Activated CD4-positive, alpha-beta memory T cell treated with anti-CD3 and anti-CD28 coated beads, Interleukin-2, amount 10 ng/mL, durations not matched to agents 7 days and 5 days (primary cell): ENCODE measurements around the gene CCDC121. TPM values are rescaled to one million over a fixed set of nuclear protein-coding genes. Genes with fewer than 3 reads are reported as not detected.
A peak's percentile ranks its signal among the peaks of the same experiment; 100 is the strongest.
"Not testable (repeated sequence)": the region's sequence is repeated elsewhere in the genome, so short reads cannot be mapped to it uniquely, and the experiment has no call there.

ENCODE experiments used
- CTCF ChIA-PET: fragments of 350-600 bp; sonication (Branson Sonifier 250); formaldehyde crosslinking; loops from one replicate; lab custom pipeline; 2021; ENCODE audit warnings: antibody characterized with exemption, inconsistent platforms; lab: Charles Lee
- POLR2A ChIA-PET: fragments of 350-600 bp; sonication (Branson Sonifier 250); formaldehyde crosslinking; loops from one replicate; lab custom pipeline; 2021; ENCODE audit warnings: antibody characterized with exemption; lab: Charles Lee
- DNase-seq: peaks from one replicate; pipeline ENCODE4 v3.0.0-alpha.2; 2020
- H3K27ac Mint-ChIP-seq: one replicate; pipeline ENCODE4 v1.8.0; 2021; ENCODE audit warnings: mild to moderate bottlenecking, mixed read lengths
- H3K27me3 Mint-ChIP-seq: one replicate; pipeline ENCODE4 v1.8.0; 2021; ENCODE audit warnings: mixed read lengths
- H3K36me3 Mint-ChIP-seq: one replicate; pipeline ENCODE4 v1.8.0; 2021; ENCODE audit warnings: low read depth, mixed read lengths
- H3K4me1 Mint-ChIP-seq: one replicate; pipeline ENCODE4 v1.8.0; 2021; ENCODE audit warnings: mixed read lengths
- H3K4me3 Mint-ChIP-seq: one replicate; pipeline ENCODE4 v1.8.0; 2021; ENCODE audit warnings: mild to moderate bottlenecking, mixed read lengths
- H3K9me3 Mint-ChIP-seq: one replicate; pipeline ENCODE4 v1.8.0; 2021; ENCODE audit warnings: mixed read lengths
- total RNA-seq, 2 experiments: library from RNA; stranded (reverse); gene quantifications; one replicate each; pipeline ENCODE4 v1.2.3, GENCODE V29; 2021

The CCDC121 gene
- total RNA-seq, 2 experiments from 2014 or later, result 0.78 to 0.90 TPM

DNA sequence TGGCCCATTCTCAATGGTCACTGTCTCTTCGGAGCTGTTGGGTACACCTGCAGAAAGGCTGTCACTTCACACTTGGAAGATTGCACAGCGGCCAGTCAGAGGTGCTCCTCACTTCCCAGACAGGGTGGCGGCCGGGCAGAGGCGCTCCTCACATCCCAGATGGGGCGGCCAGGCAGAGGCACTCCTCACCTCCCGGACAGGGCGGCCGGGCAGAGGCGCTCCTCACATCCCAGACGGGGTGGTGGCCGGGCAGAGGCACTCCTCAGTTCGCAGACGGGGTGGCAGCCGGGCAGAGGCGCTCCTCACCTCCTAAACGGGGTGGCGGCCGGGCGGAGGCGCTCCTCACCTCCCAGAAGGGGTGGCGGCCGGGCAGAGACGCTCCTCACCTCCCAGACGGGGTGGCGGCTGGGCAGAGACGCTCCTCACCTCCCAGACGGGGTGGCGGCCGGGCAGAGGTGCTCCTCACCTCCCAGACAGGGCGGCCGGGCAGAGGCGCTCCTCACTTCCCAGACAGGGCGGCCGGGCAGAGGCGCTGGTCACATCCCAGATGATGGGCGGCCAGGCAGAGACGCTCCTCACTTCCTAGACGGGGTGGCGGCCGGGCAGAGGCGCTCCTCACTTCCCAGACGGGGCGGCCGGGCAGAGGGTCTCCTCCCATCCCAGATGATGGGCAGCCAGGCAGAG is 34.6 kb downstream of the CCDC121 start:
- POLR2A ChIA-PET, H3K27ac Mint-ChIP-seq, H3K27me3 Mint-ChIP-seq, DNase-seq, H3K4me3 Mint-ChIP-seq, CTCF ChIA-PET: not testable (repeated sequence)
- Mint-ChIP-seq H3K9me3 (peaks cover 43% of the 10 kb centered on the region), H3K4me1 (peaks cover 42% of the 10 kb centered on the region), H3K36me3 (peaks cover 77% of the 10 kb centered on the region)

DNA sequence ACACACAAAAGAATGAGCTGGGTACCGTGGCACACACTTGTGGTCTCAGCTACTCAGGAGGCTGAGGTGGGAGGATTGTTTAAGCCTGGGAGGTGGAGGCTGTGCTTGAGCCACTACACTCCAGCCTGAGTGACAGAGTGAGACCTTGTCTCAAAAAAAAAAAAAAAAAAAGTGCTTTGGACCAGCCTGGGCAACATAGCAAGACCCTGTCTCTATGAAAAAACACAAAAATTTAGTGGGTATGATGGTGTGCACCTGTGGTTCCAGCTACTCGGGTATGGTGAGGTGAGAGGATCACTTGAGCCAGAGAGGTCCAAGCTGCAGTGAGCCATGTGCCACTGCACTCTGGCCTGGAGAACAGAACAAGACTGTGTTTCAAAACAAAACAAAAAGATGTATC is 35.6 kb downstream of the CCDC121 start:
- Mint-ChIP-seq H3K36me3 (peaks cover 72% of the 10 kb centered on the region), H3K9me3 (peaks cover 43% of the 10 kb centered on the region), H3K27me3 (no peaks in the 10 kb centered on the region), H3K4me1 (peaks cover 38% of the 10 kb centered on the region), H3K27ac (no peak overlapping the region), H3K4me3 (no peak overlapping the region)
- DNase-seq, result no peak
- ChIA-PET POLR2A (no interaction called here), CTCF (interaction anchor here (0.7 kb wide), 1 partner anchor 21 kb away, joined by 4 read pairs; no protein-coding TSS in a partner anchor)

DNA sequence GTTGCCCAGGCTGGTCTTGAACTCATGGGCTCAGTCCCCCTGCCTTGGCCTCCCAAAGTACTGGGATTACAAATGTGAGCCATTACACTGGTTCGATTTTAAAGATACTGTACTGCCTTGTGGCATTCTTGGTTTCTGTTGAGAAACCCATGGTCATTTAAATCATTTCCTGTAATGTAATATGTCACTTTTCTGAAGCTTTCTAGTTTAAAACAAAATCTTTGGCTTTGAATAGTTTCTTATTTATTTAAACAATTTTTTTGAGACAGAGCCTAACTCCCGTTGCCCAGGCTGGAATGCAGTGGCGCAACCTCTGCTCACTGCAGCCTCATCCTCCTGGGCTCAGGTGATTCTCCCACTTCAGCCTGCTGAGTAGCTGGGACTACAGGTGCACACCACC is 37.1 kb downstream of the CCDC121 start:
- POLR2A ChIA-PET, result no interaction called here
- Mint-ChIP-seq H3K36me3 (peaks cover 71% of the 10 kb centered on the region), H3K27ac (no peak overlapping the region), H3K27me3 (no peaks in the 10 kb centered on the region), H3K9me3 (peaks cover 39% of the 10 kb centered on the region), H3K4me1 (peaks cover 39% of the 10 kb centered on the region), H3K4me3 (no peak overlapping the region)
- CTCF ChIA-PET, result interaction anchor here (0.6 to 1.2 kb wide), 2 partner anchors 30 to 89 kb away, joined by 4 read pairs; no protein-coding TSS in a partner anchor
- no peak for DNase-seq

DNA sequence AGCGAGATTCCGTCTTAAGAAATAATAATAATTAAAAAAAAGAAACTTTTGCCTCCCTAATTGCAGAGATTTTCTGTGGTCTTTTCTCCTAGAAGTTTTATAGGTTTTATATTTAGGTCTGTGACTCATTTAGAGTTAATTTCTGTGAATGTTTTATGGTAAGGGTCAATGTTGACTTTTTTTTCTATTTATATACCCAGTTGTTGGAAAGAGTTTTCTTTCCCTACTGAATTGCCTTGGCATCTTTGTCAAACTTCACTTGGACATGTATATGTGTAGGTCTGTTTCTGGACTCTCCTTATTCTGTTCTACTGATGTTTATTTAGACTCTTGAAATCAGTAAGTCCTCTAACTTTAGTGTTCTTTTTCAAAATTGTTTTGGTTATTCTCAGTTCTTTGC is 40.5 kb downstream of the CCDC121 start:
- H3K27me3 Mint-ChIP-seq, result no peaks in the 10 kb centered on the region
- peaks cover 63% of the 10 kb centered on the region for H3K4me1 Mint-ChIP-seq
- ChIA-PET CTCF (no interaction called here), POLR2A (no interaction called here)
- H3K4me3 Mint-ChIP-seq, result no peak overlapping the region
- H3K27ac Mint-ChIP-seq, result no peak overlapping the region
- H3K9me3 Mint-ChIP-seq, result peaks cover 17% of the 10 kb centered on the region
- DNase-seq, result no peak
- peaks cover 67% of the 10 kb centered on the region for H3K36me3 Mint-ChIP-seq

DNA sequence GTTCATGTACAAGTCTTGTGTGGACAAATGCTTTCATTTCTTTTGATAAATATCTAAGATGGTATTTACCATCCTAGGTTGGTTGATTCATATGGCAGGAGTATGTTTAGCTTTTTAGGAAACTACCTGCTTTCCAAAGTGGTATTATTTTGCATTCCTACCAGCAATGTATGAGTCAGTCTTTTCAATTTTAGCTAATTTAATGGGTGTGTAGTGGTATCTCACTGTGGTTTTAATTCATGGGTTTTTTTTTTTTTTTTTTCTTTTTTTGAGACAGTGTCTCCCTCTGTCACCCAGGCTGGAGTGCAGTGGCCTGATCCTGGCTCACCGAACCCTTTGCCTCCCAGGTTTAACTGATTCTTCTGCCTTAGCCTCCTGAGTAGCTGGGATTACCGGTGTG is 41.8 kb downstream of the CCDC121 start:
- H3K4me1 Mint-ChIP-seq, result peaks cover 70% of the 10 kb centered on the region
- CTCF ChIA-PET, result interaction anchor here (0.7 to 1.0 kb wide), 2 partner anchors 13 to 41 kb away, joined by 3 read pairs; no protein-coding TSS in a partner anchor
- peak overlapping the region; percentile 26 for H3K27ac Mint-ChIP-seq
- POLR2A ChIA-PET, result interaction anchor here (0.7 kb wide), 1 partner anchor 14 kb away, joined by 4 read pairs; no protein-coding TSS in a partner anchor
- no peaks in the 10 kb centered on the region for H3K27me3 Mint-ChIP-seq
- no peak overlapping the region for H3K4me3 Mint-ChIP-seq
- peaks cover 67% of the 10 kb centered on the region for H3K36me3 Mint-ChIP-seq
- H3K9me3 Mint-ChIP-seq, result peaks cover 16% of the 10 kb centered on the region
- no peak for DNase-seq

DNA sequence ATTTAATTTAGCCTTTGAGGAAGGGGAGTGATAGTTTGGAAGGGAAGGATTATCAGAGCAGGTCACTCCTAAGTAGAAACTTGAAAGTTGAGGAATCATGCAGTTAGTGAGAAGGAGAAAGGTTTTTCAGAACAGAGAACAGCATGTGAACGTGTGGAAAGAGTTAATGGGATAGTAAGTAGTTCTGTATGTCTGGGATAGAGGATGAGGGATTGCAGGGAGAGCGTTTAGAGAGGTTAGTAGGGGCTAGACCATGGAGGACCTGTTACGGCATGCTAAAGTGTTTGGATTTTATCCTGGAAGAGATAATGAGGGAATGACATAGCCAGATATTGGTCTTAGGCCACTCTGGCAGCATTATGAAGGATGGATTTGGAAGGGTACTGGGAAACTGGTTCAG is 44.2 kb downstream of the CCDC121 start:
- CTCF ChIA-PET, result interaction anchor here (1.2 kb wide), 1 partner anchor 281 kb away, joined by 3 read pairs; no protein-coding TSS in a partner anchor
- Mint-ChIP-seq H3K27me3 (no peaks in the 10 kb centered on the region), H3K9me3 (peaks cover 3% of the 10 kb centered on the region), H3K4me3 (peak overlapping the region; percentile 99), H3K4me1 (peaks cover 58% of the 10 kb centered on the region), H3K36me3 (peaks cover 49% of the 10 kb centered on the region), H3K27ac (peak overlapping the region; percentile 91)
- POLR2A ChIA-PET, result interaction anchor here (0.9 to 1.3 kb wide), 3 partner anchors 53 to 79 kb away, joined by 3 read pairs; partner anchors contain the start of gene SUPT7L
- DNase-seq, result no peak

DNA sequence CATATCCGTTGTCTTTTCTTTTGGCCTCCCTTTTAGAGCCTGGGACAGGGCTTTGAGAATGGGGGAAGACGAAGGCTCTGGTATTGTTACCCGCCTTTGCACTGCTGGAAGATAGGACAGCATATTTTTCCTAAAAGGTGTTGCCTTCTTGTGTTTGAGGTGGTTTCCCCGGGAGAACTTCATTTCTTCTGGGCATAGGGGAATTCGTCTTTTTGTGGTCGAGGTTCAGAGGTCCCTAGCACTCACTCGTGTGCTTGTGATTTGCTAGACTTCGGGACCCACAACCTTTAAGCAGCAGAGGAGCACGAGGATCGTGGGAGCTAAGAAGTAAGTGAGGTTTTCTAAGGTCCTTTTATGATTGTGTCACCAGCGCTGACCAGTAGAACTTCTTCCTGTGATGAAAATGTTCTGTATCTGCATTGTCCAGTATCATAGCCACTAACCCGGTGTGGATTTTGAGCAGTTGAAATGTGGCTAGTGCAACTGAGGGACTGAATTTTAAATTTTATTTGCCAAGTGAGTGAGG is 45.4 kb downstream of the CCDC121 start:
- no peak for DNase-seq
- Mint-ChIP-seq H3K36me3 (peaks cover 45% of the 10 kb centered on the region), H3K4me3 (peak overlapping the region; percentile 99), H3K9me3 (no peaks in the 10 kb centered on the region), H3K4me1 (peaks cover 55% of the 10 kb centered on the region), H3K27me3 (peaks cover 5% of the 10 kb centered on the region), H3K27ac (peak overlapping the region; percentile 91)
- POLR2A ChIA-PET, result interaction anchor here (0.6 to 2.2 kb wide), 5 partner anchors 11 to 155 kb away, joined by 3 to 17 read pairs (median 5); partner anchors contain the start of genes CCDC121, GPN1 and NRBP1
- CTCF ChIA-PET, result interaction anchor here (0.8 kb wide), 1 partner anchor 100 kb away, joined by 6 read pairs; no protein-coding TSS in a partner anchor

DNA sequence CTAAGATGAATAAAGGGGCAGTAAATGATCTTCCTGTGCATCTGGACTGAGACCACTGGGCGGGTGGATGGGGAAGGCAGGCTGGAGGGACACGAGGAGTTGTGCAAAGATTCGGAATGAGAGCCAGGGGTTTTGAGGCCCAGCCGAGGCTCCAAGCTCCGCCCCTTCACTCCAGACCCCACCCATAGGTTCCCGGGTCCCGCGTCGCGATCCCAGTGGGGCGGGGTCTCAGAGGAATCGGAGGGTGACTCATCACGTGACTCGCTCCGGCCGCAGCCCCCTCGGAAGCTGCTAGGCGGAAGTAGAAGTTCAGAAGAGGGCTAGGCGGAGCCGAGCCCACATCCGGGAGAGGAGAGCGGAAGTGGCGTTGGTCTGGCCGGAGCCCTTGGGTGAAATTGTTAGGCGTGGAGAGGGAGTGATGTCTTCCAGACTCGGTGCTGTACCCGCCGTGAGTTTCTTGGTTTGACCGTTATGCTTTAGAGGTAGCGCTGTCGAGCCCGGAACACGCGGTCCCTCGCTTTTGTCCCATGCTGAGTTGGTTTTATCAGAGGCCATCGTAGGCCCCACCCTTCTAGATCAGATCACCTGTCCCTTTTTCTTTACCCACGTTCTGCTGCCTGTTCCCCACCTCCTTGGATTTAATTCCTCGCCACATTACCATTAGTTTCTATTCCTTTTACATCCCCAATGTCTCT is 46.0 kb downstream of the CCDC121 start, which contains the start of gene ZNF512:
Gene ZNF512, plus strand, starts transcription at position 348 of the 695 bp plus-strand sequence. Its CDS starts 71 bp downstream, at position 419.
- Mint-ChIP-seq H3K27ac (peak within 1 kb of the TSS; percentile 91), H3K27me3 (peaks cover 7% of the 10 kb centered on the region), H3K9me3 (no peaks in the 10 kb centered on the region), H3K4me3 (peak within 1 kb of the TSS; percentile 99), H3K36me3 (peaks cover 39% of the 10 kb centered on the region), H3K4me1 (peaks cover 49% of the 10 kb centered on the region)
- ChIA-PET CTCF (no interaction called here), POLR2A (interaction anchor here (0.7 to 2.2 kb wide), 8 partner anchors 8 to 261 kb away, joined by 3 to 17 read pairs (median 4); partner anchors contain the start of genes CCDC121, GPN1, NRBP1 and SLC4A1AP)
- DNase-seq, result peak; percentile 89

DNA sequence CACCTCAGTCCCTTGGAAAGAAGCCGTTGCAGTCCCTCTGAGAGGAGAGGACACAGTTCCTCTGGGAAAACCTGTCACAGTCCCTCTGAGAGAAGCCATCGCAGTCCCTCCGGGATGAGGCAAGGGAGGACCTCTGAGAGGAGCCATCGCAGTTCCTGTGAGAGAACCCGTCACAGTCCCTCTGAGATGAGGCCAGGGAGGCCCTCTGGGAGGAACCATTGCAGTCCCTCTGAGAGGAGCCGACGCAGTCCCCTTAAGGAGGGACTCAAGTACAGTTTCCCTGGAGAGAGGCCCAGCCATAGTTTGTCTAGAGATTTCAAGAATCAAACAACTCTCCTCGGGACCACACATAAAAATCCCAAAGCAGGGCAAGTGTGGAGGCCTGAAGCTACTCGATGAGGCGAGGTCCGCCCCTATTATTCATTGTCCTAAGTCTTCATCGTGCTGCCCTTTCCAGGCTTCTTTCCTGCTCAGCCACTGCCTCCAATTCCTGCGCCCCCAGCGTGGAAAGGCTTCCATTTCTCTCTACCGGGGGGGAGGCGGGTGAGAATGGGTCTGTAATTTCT is 46.6 kb downstream of the CCDC121 start:
- H3K4me1 Mint-ChIP-seq, result peaks cover 45% of the 10 kb centered on the region
- H3K9me3 Mint-ChIP-seq, result peaks cover 5% of the 10 kb centered on the region
- peaks cover 12% of the 10 kb centered on the region for H3K27me3 Mint-ChIP-seq
- H3K4me3 Mint-ChIP-seq, result peak overlapping the region; percentile 99
- POLR2A ChIA-PET, result interaction anchor here (0.7 to 2.2 kb wide), 8 partner anchors 8 to 260 kb away, joined by 3 to 17 read pairs (median 4); partner anchors contain the start of genes CCDC121, GPN1, NRBP1 and SLC4A1AP
- H3K27ac Mint-ChIP-seq, result peak overlapping the region; percentile 91
- no peak for DNase-seq
- CTCF ChIA-PET, result no interaction called here
- H3K36me3 Mint-ChIP-seq, result peaks cover 37% of the 10 kb centered on the region

DNA sequence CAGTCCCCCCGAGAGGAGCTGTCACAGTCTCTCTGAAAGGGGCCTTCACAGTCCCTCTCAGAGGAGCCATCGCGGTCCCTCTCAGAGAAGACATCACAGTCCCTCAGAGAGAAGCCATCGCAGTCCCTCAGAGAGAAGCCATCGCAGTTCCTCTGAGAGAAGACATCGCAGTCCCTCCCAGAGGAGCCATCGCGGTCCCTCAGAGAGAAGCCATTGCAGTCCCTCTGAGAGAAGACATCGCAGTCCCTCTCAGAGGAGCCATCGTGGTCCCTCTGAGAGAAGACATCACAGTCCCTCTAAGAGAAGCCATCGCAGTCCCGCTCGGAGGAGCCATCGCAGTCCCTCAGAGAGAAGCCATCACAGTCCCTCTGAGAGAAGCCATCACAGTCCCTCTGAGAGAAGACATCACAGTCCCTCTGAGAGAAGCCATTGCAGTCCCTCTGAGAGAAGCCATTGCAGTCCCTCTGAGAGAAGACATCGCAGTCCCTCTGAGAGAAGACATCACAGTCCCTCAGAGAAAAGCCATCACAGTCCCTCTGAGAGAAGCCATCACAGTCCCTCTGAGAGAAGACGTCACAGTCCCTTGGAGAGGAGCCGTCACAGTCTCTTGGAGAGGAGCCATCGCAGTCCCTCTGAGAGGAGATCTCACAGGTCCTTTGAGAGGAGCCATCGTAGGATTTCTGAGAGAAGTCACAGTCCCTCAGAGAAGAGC is 47.2 kb downstream of the CCDC121 start:
- Mint-ChIP-seq H3K27ac (peak overlapping the region; percentile 29), H3K4me1 (peaks cover 38% of the 10 kb centered on the region), H3K36me3 (peaks cover 30% of the 10 kb centered on the region), H3K4me3 (no peak overlapping the region), H3K27me3 (peaks cover 18% of the 10 kb centered on the region), H3K9me3 (peaks cover 7% of the 10 kb centered on the region)
- DNase-seq, result no peak
- ChIA-PET POLR2A (interaction anchor here (2.2 kb wide), 1 partner anchor 46 kb away, joined by 17 read pairs; the partner anchor contains the start of genes CCDC121 and GPN1), CTCF (no interaction called here)
